Activated CD4-positive, alpha-beta T cell treated with anti-CD3 and anti-CD28 coated beads for 36 hours (primary cell): Measurements from ENCODE around the gene KCNK6. TPM values are rescaled to one million over a fixed set of nuclear protein-coding genes. Genes with fewer than 3 reads are reported as not detected.
"Not testable (repeated sequence)": the region's sequence is repeated elsewhere in the genome, so short reads cannot be mapped to it uniquely, and the experiment has no call there.

ENCODE experiments used
- ATAC-seq: fragments of 200-7000 bp; cut with Tn5 transposase; one replicate; pipeline ENCODE4 v1.10.0; 2021; ENCODE audit warnings: mild to moderate bottlenecking, moderate library complexity
- CTCF ChIA-PET: fragments of 350-600 bp; sonication (Branson Sonifier 250); formaldehyde crosslinking; loops from one replicate; lab custom pipeline; 2021; ENCODE audit warnings: antibody characterized with exemption; lab: Charles Lee
- POLR2A ChIA-PET: fragments of 350-600 bp; sonication (Branson Sonifier 250); formaldehyde crosslinking; loops from one replicate; lab custom pipeline; 2021; ENCODE audit warnings: antibody characterized with exemption, inconsistent platforms; lab: Charles Lee
- DNase-seq: peaks from one replicate; pipeline ENCODE4 v3.0.0-alpha.2; 2020
- H3K27ac Mint-ChIP-seq: one replicate; pipeline ENCODE4 v1.8.0; 2021; ENCODE audit warnings: mixed read lengths
- H3K27me3 Mint-ChIP-seq: one replicate; pipeline ENCODE4 v1.8.0; 2021; ENCODE audit warnings: mixed read lengths
- H3K36me3 Mint-ChIP-seq: one replicate; pipeline ENCODE4 v1.8.0; 2021; ENCODE audit warnings: low read depth, mixed read lengths
- H3K4me1 Mint-ChIP-seq: one replicate; pipeline ENCODE4 v1.8.0; 2021; ENCODE audit warnings: mixed read lengths
- H3K4me3 Mint-ChIP-seq: one replicate; pipeline ENCODE4 v1.8.0; 2021; ENCODE audit warnings: mild to moderate bottlenecking, moderate library complexity, mixed read lengths
- H3K9me3 Mint-ChIP-seq: one replicate; pipeline ENCODE4 v1.8.0; 2021; ENCODE audit warnings: low read depth, mixed read lengths
- intact Hi-C, 2 experiments: fragments of 100-400 bp; cut with DNase I in 1 of 2; cut with micrococcal nuclease in 1 of 2; formaldehyde crosslinking; loops; one replicate each; pipeline versions ENCODE4 v1.14.2 to v1.15.1; 2022 to 2024; cut with DNase I, micrococcal nuclease
- total RNA-seq, 2 experiments: library from RNA; stranded (reverse); gene quantifications; one replicate each; pipeline ENCODE4 v1.2.3, GENCODE V29; 2021

KCNK6 gene
- total RNA-seq, 2 experiments from 2014 or later = 9.6 to 10.2 TPM

- intact Hi-C loops = no loop called here
- Mint-ChIP-seq H3K27ac (no peak overlapping the region), H3K4me3 (no peak overlapping the region), H3K4me1 (no peaks in the 10 kb centered on the region), H3K27me3 (no peaks in the 10 kb centered on the region), H3K9me3 (no peaks in the 10 kb centered on the region), H3K36me3 (peaks cover 25% of the 10 kb centered on the region)
- ATAC-seq (no peak), DNase-seq (no peak)
- CTCF ChIA-PET = no interaction called here
- POLR2A ChIA-PET = no interaction called here
Observed at GRCh38 chr19:38329651-38330050, 10.0 kb downstream of the KCNK6 start.

- Mint-ChIP-seq H3K27ac (no peak overlapping the region), H3K4me1 (no peaks in the 10 kb centered on the region), H3K27me3 (no peaks in the 10 kb centered on the region), H3K9me3 (no peaks in the 10 kb centered on the region), H3K36me3 (peaks cover 13% of the 10 kb centered on the region), H3K4me3 (no peak overlapping the region)
- intact Hi-C loops = no loop called here
- no peak for DNase-seq
- CTCF ChIA-PET = interaction anchor here (0.8 to 2.4 kb wide), 2 partner anchors 11 to 98 kb away, joined by 3 to 12 read pairs; no protein-coding TSS in a partner anchor
- POLR2A ChIA-PET = no interaction called here
- ATAC-seq = no peak
Observed at GRCh38 chr19:38331728-38332127, 12.1 kb downstream of the KCNK6 start.

GRCh38 chr19:38333245-38333644 is 13.6 kb downstream of the KCNK6 start:
- ATAC-seq = no peak
- Mint-ChIP-seq H3K27ac (no peak overlapping the region), H3K4me3 (no peak overlapping the region), H3K36me3 (peaks cover 3% of the 10 kb centered on the region), H3K9me3 (no peaks in the 10 kb centered on the region), H3K27me3 (no peaks in the 10 kb centered on the region), H3K4me1 (peaks cover 6% of the 10 kb centered on the region)
- DNase-seq = no peak
- intact Hi-C loops = no loop called here
- ChIA-PET POLR2A (no interaction called here), CTCF (interaction anchor here (0.6 to 3.3 kb wide), 4 partner anchors 18 to 554 kb away, joined by 3 to 13 read pairs (median 8); no protein-coding TSS in a partner anchor)

GRCh38 chr19:38335949-38336637 is 16.4 kb downstream of the KCNK6 start:
- no peaks in the 10 kb centered on the region for H3K9me3 Mint-ChIP-seq

GRCh38 chr19:38336638-38337359 is 17.2 kb downstream of the KCNK6 start:
- POLR2A ChIA-PET = interaction anchor here (1.5 kb wide), 1 partner anchor 38 kb away, joined by 14 read pairs; the partner anchor contains the start of gene PSMD8
- peaks cover 12% of the 10 kb centered on the region for H3K4me1 Mint-ChIP-seq

More at GRCh38 chr19:38335949-38336637, 16.4 kb downstream of the KCNK6 start:
- H3K4me1 Mint-ChIP-seq = peaks cover 12% of the 10 kb centered on the region
- DNase-seq (peak; percentile 98), ATAC-seq (peak; percentile 75)
- H3K27me3 Mint-ChIP-seq = no peaks in the 10 kb centered on the region
- intact Hi-C loops = loop anchor here (1.0 to 5.0 kb wide), 25 partner anchors 20 to 679 kb away; partner anchors contain the start of genes GGN (in 2 of the 2), MRPS12 (in 2 of the 2), PSMD8 (in 2 of the 2) and SARS2 (in 2 of the 2)
- H3K4me3 Mint-ChIP-seq = peak overlapping the region; percentile 82
- ChIA-PET POLR2A (interaction anchor here (0.7 to 1.5 kb wide), 2 partner anchors 38 to 429 kb away, joined by 3 to 14 read pairs; partner anchors contain the start of genes PSMD8 and SIPA1L3), CTCF (interaction anchor here (0.6 to 1.8 kb wide), 15 partner anchors 12 to 430 kb away, joined by 3 to 11 read pairs (median 3); partner anchors contain the start of genes FAM98C, PSMD8, SIPA1L3 and WDR87)
- H3K27ac Mint-ChIP-seq = peak overlapping the region; percentile 98
- no peaks in the 10 kb centered on the region for H3K36me3 Mint-ChIP-seq

GRCh38 chr19:38337360-38337653 is 17.7 kb downstream of the KCNK6 start:
- intact Hi-C loops = loop anchor here (2.0 to 5.0 kb wide), 5 partner anchors 50 to 680 kb away; partner anchors contain the start of genes GGN (in 1 of the 2), MRPS12 (in 1 of the 2), SARS2 (in 1 of the 2) and SPINT2 (in 1 of the 2)
- Mint-ChIP-seq H3K27ac (peak overlapping the region; percentile 98), H3K4me3 (peak overlapping the region; percentile 82), H3K36me3 (no peaks in the 10 kb centered on the region), H3K27me3 (no peaks in the 10 kb centered on the region), H3K4me1 (peaks cover 12% of the 10 kb centered on the region), H3K9me3 (no peaks in the 10 kb centered on the region)
- ATAC-seq = no peak
- CTCF ChIA-PET = interaction anchor here (1.0 to 2.4 kb wide), 2 partner anchors 65 to 94 kb away, joined by 3 to 9 read pairs; partner anchors contain the start of gene FAM98C
- POLR2A ChIA-PET = no interaction called here
- DNase-seq = no peak

More at GRCh38 chr19:38336638-38337359, 17.2 kb downstream of the KCNK6 start:
- intact Hi-C loops = loop anchor here (1.0 to 5.0 kb wide), 19 partner anchors 20 to 679 kb away; partner anchors contain the start of genes GGN (in 2 of the 2), MRPS12 (in 2 of the 2), PSMD8 (in 2 of the 2) and SARS2 (in 2 of the 2)
- ATAC-seq (peak; percentile 70), DNase-seq (peak; percentile 99)
- peak overlapping the region; percentile 98 for H3K27ac Mint-ChIP-seq
- CTCF ChIA-PET = interaction anchor here (0.9 to 2.4 kb wide), 6 partner anchors 37 to 430 kb away, joined by 3 to 11 read pairs (median 4); partner anchors contain the start of genes FAM98C, PSMD8, SIPA1L3 and WDR87
- no peaks in the 10 kb centered on the region for H3K9me3 Mint-ChIP-seq
- no peaks in the 10 kb centered on the region for H3K36me3 Mint-ChIP-seq
- peak overlapping the region; percentile 82 for H3K4me3 Mint-ChIP-seq
- no peaks in the 10 kb centered on the region for H3K27me3 Mint-ChIP-seq

- intact Hi-C loops = loop anchor here (5.0 kb wide), 3 partner anchors 48 to 682 kb away; partner anchors contain the start of genes GGN (in 1 of the 2), SPRED3 (in 1 of the 2), ZFP30 (in 1 of the 2) and ZNF573 (in 1 of the 2)
- H3K27ac Mint-ChIP-seq, ATAC-seq, H3K36me3 Mint-ChIP-seq, H3K9me3 Mint-ChIP-seq, H3K27me3 Mint-ChIP-seq, H3K4me3 Mint-ChIP-seq, POLR2A ChIA-PET, DNase-seq: not testable (repeated sequence)
- CTCF ChIA-PET = interaction anchor here (0.6 to 2.4 kb wide), 5 partner anchors 35 to 350 kb away, joined by 3 to 9 read pairs (median 4); partner anchors contain the start of gene PSMD8
- H3K4me1 Mint-ChIP-seq = peaks cover 12% of the 10 kb centered on the region
Observed at GRCh38 chr19:38339011-38339410, 19.4 kb downstream of the KCNK6 start.

GRCh38 chr19:38340927-38341326 is 21.3 kb downstream of the KCNK6 start:
- ATAC-seq = no peak
- CTCF ChIA-PET = interaction anchor here (0.8 kb wide), 1 partner anchor 439 kb away, joined by 3 read pairs; no protein-coding TSS in a partner anchor
- peaks cover 12% of the 10 kb centered on the region for H3K4me1 Mint-ChIP-seq
- no peaks in the 10 kb centered on the region for H3K9me3 Mint-ChIP-seq
- no peaks in the 10 kb centered on the region for H3K36me3 Mint-ChIP-seq
- intact Hi-C loops = no loop called here
- DNase-seq = no peak
- no peak overlapping the region for H3K4me3 Mint-ChIP-seq
- no peak overlapping the region for H3K27ac Mint-ChIP-seq
- POLR2A ChIA-PET = interaction anchor here (0.6 kb wide), 1 partner anchor 252 kb away, joined by 6 read pairs; no protein-coding TSS in a partner anchor
- no peaks in the 10 kb centered on the region for H3K27me3 Mint-ChIP-seq

- intact Hi-C loops = no loop called here
- no peak for ATAC-seq
- H3K27ac Mint-ChIP-seq = no peak overlapping the region
- H3K4me3 Mint-ChIP-seq = no peak overlapping the region
- ChIA-PET POLR2A (no interaction called here), CTCF (interaction anchor here (0.6 kb wide), 1 partner anchor 616 kb away, joined by 3 read pairs; no protein-coding TSS in a partner anchor)
- no peaks in the 10 kb centered on the region for H3K27me3 Mint-ChIP-seq
- no peaks in the 10 kb centered on the region for H3K4me1 Mint-ChIP-seq
- DNase-seq = no peak
- H3K9me3 Mint-ChIP-seq = no peaks in the 10 kb centered on the region
- no peaks in the 10 kb centered on the region for H3K36me3 Mint-ChIP-seq
Observed at GRCh38 chr19:38346837-38347236, 27.2 kb downstream of the KCNK6 start.

- Mint-ChIP-seq H3K4me3 (no peak overlapping the region), H3K36me3 (no peaks in the 10 kb centered on the region), H3K4me1 (no peaks in the 10 kb centered on the region), H3K27me3 (no peaks in the 10 kb centered on the region), H3K27ac (no peak overlapping the region), H3K9me3 (no peaks in the 10 kb centered on the region)
- DNase-seq = no peak
- ChIA-PET CTCF (interaction anchor here (1.1 kb wide), 1 partner anchor 449 kb away, joined by 3 read pairs; no protein-coding TSS in a partner anchor), POLR2A (no interaction called here)
- no peak for ATAC-seq
- intact Hi-C loops = no loop called here
Observed at GRCh38 chr19:38350883-38351282, 31.2 kb downstream of the KCNK6 start.
